K562 (cell line): ENCODE data around the gene MROH2B. TPM values are rescaled to one million over a fixed set of nuclear protein-coding genes. Genes with fewer than 3 reads are reported as not detected.

ENCODE experiments used
- ATAC-seq: fragments of 200-7000 bp; cut with Tn5 transposase; 3 replicates; pipeline ENCODE4 v1.9.1; 2020; ENCODE audit warnings: moderate library complexity
- BruUV-seq: library from RNA; stranded (reverse); fragments of 400-500 nt; replicated peaks from 2 replicates; lab custom pipeline; 2021; lab: Mats Ljungman, UMichigan
- CTCF ChIA-PET: fragments of 300-600 bp; formaldehyde crosslinking; extraction: SDS; loops from one replicate; lab custom pipeline; 2021; ENCODE audit warnings: low intra/inter-chr PET ratio; lab: Yijun Ruan, JAX
- POLR2A ChIA-PET: fragments of 300-600, 350-650 bp; sonication (Branson Sonifier 250); formaldehyde crosslinking; extraction: SDS; loops from one replicate; lab custom pipeline; 2021; ENCODE audit warnings: antibody characterized with exemption, inconsistent platforms; lab: Yijun Ruan, JAX
- DNase-seq, 4 experiments: peaks; one replicate each; pipeline versions ENCODE4 v3.0.0 to v3.0.0-alpha.2; 2011 to 2018; ENCODE audit warnings: low spot score in 3 of 4, mixed read lengths in 3 of 4; ENCODE audit errors: extremely low read depth in 1 of 4
- FAIRE-seq: peaks from 2 replicates; lab custom pipeline; 2011; peaks lifted over from hg19 to GRCh38; lab: Jason Lieb, UNC
- H2AFZ ChIP-seq: 2 replicates; pipeline ENCODE4 v1.6.0; 2011; ENCODE audit warnings: low read depth, low read length, control low read depth, inconsistent platforms
- H3K27ac ChIP-seq: fragments of 200-600 bp; 3 replicates; pipeline ENCODE4 v1.8.0; 2011; ENCODE audit warnings: low read depth, mild to moderate bottlenecking, control low read depth, inconsistent platforms, low read length, moderate library complexity, mixed read lengths; ENCODE audit errors: extremely low read depth
- H3K27me3 ChIP-seq, 2 experiments: fragments of 300-600 bp in 1 of 2; 2 replicates in 1 of 2; 3 replicates in 1 of 2; pipeline versions ENCODE4 v1.6.0 to v1.8.0; 2011; ENCODE audit warnings: inconsistent platforms in 2 of 2, low read length in 2 of 2, mild to moderate bottlenecking in 1 of 2, mixed read lengths in 1 of 2, moderate library complexity in 1 of 2; ENCODE audit not compliant: control insufficient read depth in 2 of 2, insufficient read depth in 2 of 2
- H3K36me3 ChIP-seq: fragments of 300-600 bp; 3 replicates; pipeline ENCODE4 v1.8.0; 2011; ENCODE audit warnings: mild to moderate bottlenecking, low read length, inconsistent platforms; ENCODE audit not compliant: control insufficient read depth, insufficient read depth
- H3K4me1 ChIP-seq, 2 experiments: fragments of 200-600 bp in 1 of 2; replicated peaks in 1 of 2; 2 replicates in 1 of 2; 3 replicates in 1 of 2; pipeline versions ENCODE4 v1.5.1 to v1.8.0; 2011; ENCODE audit warnings: inconsistent platforms in 2 of 2, low read length in 2 of 2, mild to moderate bottlenecking in 1 of 2, mixed read lengths in 1 of 2, moderate library complexity in 1 of 2; ENCODE audit not compliant: control insufficient read depth in 2 of 2, insufficient read depth in 2 of 2
- H3K4me2 ChIP-seq: 2 replicates; pipeline ENCODE4 v1.6.1; 2011; ENCODE audit warnings: low read length, control low read depth, inconsistent platforms, mixed read lengths; ENCODE audit not compliant: insufficient read depth
- H3K4me3 ChIP-seq: fragments of 200-600 bp; sonication (generic), shearing (Covaris generic); 2 replicates; pipeline ENCODE4 v1.5.1; 2016; ENCODE audit warnings: control low read depth, inconsistent platforms
- H3K79me2 ChIP-seq: fragments of 200-600 bp; 3 replicates; pipeline ENCODE4 v1.8.0; 2011; ENCODE audit warnings: low read length, inconsistent platforms; ENCODE audit not compliant: control insufficient read depth, insufficient read depth
- H3K9ac ChIP-seq, 2 experiments: 2 replicates each; pipeline versions ENCODE4 v1.6.0 to v1.6.1; 2011; ENCODE audit warnings: low read depth in 2 of 2, low read length in 2 of 2, control low read depth in 1 of 2, inconsistent platforms in 1 of 2, mild to moderate bottlenecking in 1 of 2, mixed read lengths in 1 of 2; ENCODE audit not compliant: insufficient read depth in 1 of 2
- H3K9me1 ChIP-seq: one replicate; pipeline ENCODE4 v1.6.0; 2011; ENCODE audit warnings: inconsistent platforms, mild to moderate bottlenecking, low read length, moderate library complexity; ENCODE audit not compliant: control insufficient read depth, insufficient read depth
- H3K9me3 ChIP-seq: replicated peaks from 2 replicates; pipeline ENCODE4 v1.5.1; 2011; ENCODE audit warnings: low read depth, low read length, inconsistent platforms; ENCODE audit not compliant: control insufficient read depth, insufficient read depth
- H4K20me1 ChIP-seq: replicated peaks from 2 replicates; pipeline ENCODE4 v1.6.1; 2011; ENCODE audit warnings: low read length, inconsistent platforms, mixed read lengths; ENCODE audit not compliant: control insufficient read depth, insufficient read depth
- SAP30 ChIP-seq: fragments of 200-600 bp; sonication (generic); IDR thresholded peaks from 2 replicates; pipeline ENCODE4 v1.6.1; 2012; ENCODE audit warnings: borderline replicate concordance, low read depth, mild to moderate bottlenecking, moderate library complexity, low read length, control low read depth, inconsistent platforms; ENCODE audit not compliant: insufficient read depth, poor library complexity, severe bottlenecking
- STAG1 ChIP-seq: sonication (generic); formaldehyde crosslinking; IDR thresholded peaks from 2 replicates; pipeline ENCODE4 v1.5.0; 2020; ENCODE audit warnings: missing genetic modification reagents, borderline replicate concordance
- TRIM24 ChIP-seq, 2 experiments: fragments of 450-650 bp; IDR thresholded peaks; 2 replicates each; pipeline ENCODE4 v1.6.1; 2016
- ZBTB9 ChIP-seq: fragments of 450-650 bp; formaldehyde crosslinking; IDR thresholded peaks from 2 replicates; pipeline ENCODE4 v1.4.0; 2020; ENCODE audit warnings: mild to moderate bottlenecking, moderate library complexity
- ZNF274 ChIP-seq: IDR thresholded peaks from 2 replicates; pipeline ENCODE4 v1.6.1; 2011; ENCODE audit warnings: low read depth, mild to moderate bottlenecking, low read length, moderate library complexity, borderline replicate concordance
- ZNF561 ChIP-seq: fragments of 450-650 bp; formaldehyde crosslinking; conservative IDR thresholded peaks from 2 replicates; pipeline ENCODE4 v1.4.0; 2020; ENCODE audit warnings: mild to moderate bottlenecking, moderate library complexity
- ZNF589 ChIP-seq: fragments of 200-800 bp; sonication (Bioruptor generic); IDR thresholded peaks from 2 replicates; pipeline ENCODE4 v1.6.1; 2016; ENCODE audit warnings: low read depth, missing genetic modification characterization, missing compliant biosample characterization
- ZNF609 ChIP-seq: sonication (generic); formaldehyde crosslinking; IDR thresholded peaks from 2 replicates; pipeline ENCODE4 v1.8.1; 2023; ENCODE audit warnings: missing genetic modification reagents, mild to moderate bottlenecking, borderline replicate concordance
- ZNF717 ChIP-seq: fragments of 250-450 bp; sonication (Bioruptor Pico); IDR thresholded peaks from 2 replicates; pipeline ENCODE4 v1.5.0; 2021
- ZNF778 ChIP-seq: fragments of 450-650 bp; formaldehyde crosslinking; IDR thresholded peaks from 2 replicates; pipeline ENCODE4 v1.4.0; 2020; ENCODE audit warnings: mild to moderate bottlenecking, moderate library complexity
- in situ Hi-C: fragments of 300-500 bp; cut with MboI; formaldehyde crosslinking; loops from 4 replicates; pipeline ENCODE4 v1.15.0; 2018; ENCODE audit warnings: inconsistent platforms, mixed read lengths
- intact Hi-C: fragments of 100-400 bp; cut with micrococcal nuclease; formaldehyde crosslinking; loops from 2 replicates; pipeline ENCODE4 v1.14.2; 2022
- polyA plus RNA-seq, 8 experiments: library from polyadenylated mRNA; depleted of rRNA in 4 of 8; stranded (reverse) in 5 of 8; unstranded in 3 of 8; fragments of >200 nt; fragmentation: Nextera tagmentation in 2 of 8; fragmentation: Illumina TruSeq in 1 of 8; extraction: Ambion mirVana in 2 of 8; extraction: Trizol in 1 of 8; gene quantifications; 2 replicates each; pipeline versions ENCODE4 v1.2.1 to v1.2.3, GENCODE V29; 2011 to 2014; ENCODE audit warnings: inconsistent platforms in 1 of 8, missing spikeins in 1 of 8
- total RNA-seq, 7 experiments: library from RNA; depleted of rRNA in 6 of 7; stranded (reverse); fragments of >200 nt in 6 of 7; fragmentation: Illumina TruSeq in 2 of 7; extraction: Trizol in 2 of 7; gene quantifications; 2 replicates each; pipeline versions ENCODE4 v1.2.1 to v1.2.3, GENCODE V29; 2011 to 2021; ENCODE audit warnings: low replicate concordance in 1 of 7

MROH2B gene
- total and polyA plus RNA-seq, 9 of the 15 experiments (the other 6 are each of a cell fraction or from before 2014, with no cell fraction given): not detected

GRCh38 chr5:41109186-41109585 is 38.0 kb upstream of the MROH2B start:
- BruUV-seq: no TSS peak
- Histone ChIP-seq H3K27ac (no peak overlapping the region), H3K4me3 (no peak overlapping the region), H3K79me2 (no peaks in the 10 kb centered on the region), H3K36me3 (no peaks in the 10 kb centered on the region), H3K27me3 (no peaks in the 10 kb centered on the region), H3K4me1 (no peaks in the 10 kb centered on the region), H3K4me2 (no peak overlapping the region), H4K20me1 (no peaks in the 10 kb centered on the region), H3K9me1 (no peaks in the 10 kb centered on the region), H2AFZ (no peak overlapping the region), H3K9ac (no peak overlapping the region), H3K9me3 (no peaks in the 10 kb centered on the region)
- POLR2A ChIA-PET: no interaction called here
- CTCF ChIA-PET: no interaction called here
- in situ Hi-C loops: no loop called here
- TF ChIP-seq ZNF274: no peak
- no peak for TF ChIP-seq ZBTB9 (CRISPR knock-in tag)
- no peak for TF ChIP-seq ZNF589
- TF ChIP-seq ZNF561: no peak
- no peak for TF ChIP-seq TRIM24 (IDR thresholded peaks at IDR 0.05)
- no peak for TF ChIP-seq ZNF609 (CRISPR knock-in tag)
- no peak for TF ChIP-seq STAG1 (CRISPR knock-in tag)
- TF ChIP-seq ZNF717: no peak
- no peak for TF ChIP-seq SAP30
- TF ChIP-seq ZNF778: no peak
- DNase-seq (no peak), FAIRE-seq (no peak), ATAC-seq (no peak)
- intact Hi-C loops: no loop called here
